NCI-H2227 treated with DMSO at 0.1 percent for 48 hours (cell line): ENCODE measurements around the gene SFRP2.
A peak's percentile ranks its signal among the peaks of the same experiment; 100 is the strongest.

Experiments
- DNase-seq: peaks from one replicate; lab custom pipeline; 2025; lab: John Stamatoyannopoulos, UW

Gene SFRP2

DNA sequence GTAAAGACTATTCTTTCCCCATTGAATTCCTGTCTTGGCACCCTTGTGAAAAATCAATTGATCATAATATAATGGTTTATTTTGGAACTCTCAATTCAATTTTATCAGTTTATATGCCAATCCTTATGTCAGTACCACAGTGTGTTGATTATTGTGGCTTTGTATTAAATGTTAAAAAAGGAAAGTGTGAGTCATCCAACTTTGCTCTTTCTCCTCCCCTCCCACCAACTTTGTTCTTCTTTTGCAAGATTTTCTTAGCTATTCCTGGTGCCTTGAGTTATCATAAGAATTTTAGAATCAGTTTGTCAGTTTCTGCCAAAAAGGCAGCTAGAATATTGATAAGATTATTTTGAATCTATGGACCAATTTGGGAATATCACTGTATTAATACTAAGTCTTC, 17.8 kb downstream of the SFRP2 start:
- no peak for DNase-seq

- DNase-seq: no peak
Observed at GRCh38 chr4:153766758-153767157, 22.1 kb downstream of the SFRP2 start.

GRCh38 chr4:153765894-153766293, 23.0 kb downstream of the SFRP2 start:
- no peak for DNase-seq

GRCh38 chr4:153764601-153765368, 24.1 kb downstream of the SFRP2 start:
- DNase-seq: no peak

GRCh38 chr4:153763404-153763803, 25.5 kb downstream of the SFRP2 start:
- DNase-seq: no peak

DNA sequence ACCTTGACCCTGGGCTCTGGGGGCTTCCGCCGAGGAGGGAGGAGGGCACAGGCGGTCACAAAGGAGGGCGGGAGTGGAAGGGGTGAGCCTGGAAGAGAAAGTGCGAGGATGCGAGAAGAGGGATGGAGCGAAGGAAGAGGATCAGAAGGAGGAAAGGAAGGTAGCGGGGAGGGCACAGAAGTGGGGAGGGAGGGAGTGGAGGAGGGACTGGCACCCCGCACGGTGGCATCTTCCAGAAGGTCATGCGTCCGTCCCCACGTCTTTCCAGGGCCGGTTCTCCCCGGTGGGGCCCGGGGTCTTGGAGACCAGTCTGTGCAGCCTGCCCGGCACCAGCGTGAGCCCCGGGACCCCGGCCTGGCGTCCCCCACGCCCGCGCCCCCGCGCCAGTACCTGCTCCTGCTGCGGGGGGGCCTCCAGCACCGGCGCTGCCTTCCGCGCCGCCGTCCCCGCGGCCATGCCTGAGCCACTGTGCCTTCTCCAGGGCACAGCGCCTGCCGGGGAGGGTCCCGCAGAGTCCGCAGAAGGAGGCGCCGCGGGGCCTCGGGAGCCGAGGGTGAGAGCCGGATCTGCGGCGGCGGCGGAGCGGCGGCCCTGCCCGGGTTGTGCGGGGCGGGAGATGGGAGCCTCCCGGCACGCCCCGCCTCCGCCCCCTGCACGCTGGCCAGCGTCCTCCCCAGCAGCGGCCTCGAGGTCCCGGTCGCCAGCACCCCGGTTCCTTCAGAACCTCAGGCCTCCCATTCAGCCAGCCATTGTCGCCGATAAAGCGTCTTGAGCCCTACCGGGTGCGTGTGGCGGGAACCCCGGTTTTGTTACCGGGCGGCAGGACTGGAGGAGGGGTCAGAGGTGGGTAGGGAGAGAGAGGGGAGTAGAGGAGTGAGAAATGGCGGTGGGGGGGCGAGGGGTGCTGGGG, 29.2 kb downstream of the SFRP2 start, which contains the start of gene RNF175:
TSS of gene RNF175 (minus strand) at position 618 of the 910 bp plus-strand sequence. CDS start at position 456, 162 bp downstream.
- no peak for DNase-seq

- no peak for DNase-seq
Observed at GRCh38 chr4:153758688-153759406, 30.0 kb downstream of the SFRP2 start.

DNA sequence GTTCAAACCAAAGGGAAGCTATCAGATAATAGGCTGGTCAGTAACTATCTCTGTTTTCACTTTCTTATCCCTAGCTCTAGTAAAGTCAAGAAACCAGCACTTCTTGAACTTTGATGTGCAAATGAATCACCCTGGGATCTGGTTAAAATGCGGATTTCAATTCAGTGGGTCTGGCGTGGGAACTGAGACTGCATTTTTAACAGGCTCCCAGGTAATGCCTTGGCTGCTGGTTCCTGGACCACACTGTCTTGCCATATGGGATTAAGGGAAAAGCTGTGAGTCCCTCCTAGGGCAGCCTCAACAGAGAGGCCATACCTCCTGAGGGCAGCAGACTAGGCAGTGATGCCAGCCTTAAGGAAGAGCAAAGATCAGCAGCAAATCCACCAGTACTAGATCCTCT, 30.7 kb downstream of the SFRP2 start:
- no peak for DNase-seq

DNA sequence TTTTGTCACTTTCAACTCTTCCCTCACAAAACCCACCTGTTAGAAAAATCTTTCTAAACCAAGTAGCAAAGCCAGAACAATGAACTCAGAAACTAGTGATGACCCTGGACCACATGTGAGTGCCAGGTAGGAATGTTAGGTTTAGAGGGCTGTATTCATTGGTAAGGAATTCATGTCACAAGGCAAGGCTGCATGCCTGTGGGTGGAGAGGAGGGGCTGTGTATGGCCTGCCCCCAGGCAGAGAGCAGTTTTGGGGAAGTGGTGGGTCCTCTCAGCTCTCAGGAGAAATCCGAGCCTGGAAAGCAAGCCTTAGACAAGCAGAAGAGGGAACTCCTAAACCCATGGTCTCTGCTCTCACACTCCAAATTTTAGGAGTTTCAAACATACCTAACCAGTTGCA, 31.5 kb downstream of the SFRP2 start:
- DNase-seq: no peak

- DNase-seq: no peak
Observed at GRCh38 chr4:153755186-153755585, 33.7 kb downstream of the SFRP2 start.

DNA sequence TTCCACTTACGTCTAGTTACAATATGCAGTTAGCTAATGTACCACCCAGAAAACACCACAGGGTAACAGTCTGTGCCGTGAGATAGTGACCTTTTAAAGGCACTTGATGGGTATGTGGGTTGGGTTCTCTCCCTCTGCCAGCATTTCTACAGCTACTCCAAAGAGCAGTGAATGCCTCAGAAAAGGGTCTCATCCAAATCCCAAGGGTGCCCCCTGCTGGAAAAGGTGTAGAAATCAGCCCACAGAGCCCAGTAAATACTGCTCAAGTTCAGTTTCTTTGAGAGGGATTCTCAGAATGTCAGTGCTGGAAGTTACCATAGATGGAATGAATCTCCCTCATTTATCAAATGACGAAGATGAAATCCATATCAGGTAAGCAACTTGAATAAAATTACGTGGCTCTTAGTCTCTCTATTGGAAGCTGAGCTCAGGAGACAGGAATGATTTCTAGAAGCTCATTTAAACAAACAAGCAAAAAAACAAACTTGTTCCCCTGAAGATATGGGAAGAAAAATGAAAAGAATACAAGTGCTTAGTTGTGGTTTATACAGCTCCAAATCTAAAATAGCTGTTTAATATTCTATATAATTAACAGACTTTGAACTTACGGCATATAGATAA, 38.6 kb downstream of the SFRP2 start:
- DNase-seq: peak; percentile 57

- DNase-seq: no peak
Observed at GRCh38 chr4:153748378-153748777, 40.5 kb downstream of the SFRP2 start.

DNA sequence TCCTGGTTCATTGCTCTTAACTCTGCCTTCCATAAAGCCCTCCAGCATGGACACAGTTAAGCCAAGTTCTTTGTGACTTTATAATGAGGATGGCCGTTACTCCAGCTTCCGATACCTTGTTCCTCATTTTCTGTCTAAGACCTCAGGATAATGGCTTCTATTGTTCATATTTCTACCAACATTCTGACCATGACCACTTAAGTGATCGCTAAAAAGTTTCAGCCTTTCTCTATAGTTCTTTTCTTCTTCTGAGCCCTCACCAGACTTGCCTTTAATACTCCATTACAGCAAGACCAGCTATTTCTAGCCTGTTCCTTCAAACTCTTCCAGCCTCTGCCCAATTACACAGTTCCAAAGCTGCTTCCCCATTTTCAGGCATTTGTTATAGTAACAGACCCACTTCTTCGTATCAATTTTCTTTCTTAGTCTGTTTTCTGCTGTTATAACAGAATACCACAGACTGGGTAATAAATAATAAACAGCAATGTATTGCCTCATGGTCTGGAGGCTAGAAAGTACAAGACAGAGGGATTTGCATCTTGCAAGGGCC, 41.4 kb downstream of the SFRP2 start:
- DNase-seq: no peak

DNA sequence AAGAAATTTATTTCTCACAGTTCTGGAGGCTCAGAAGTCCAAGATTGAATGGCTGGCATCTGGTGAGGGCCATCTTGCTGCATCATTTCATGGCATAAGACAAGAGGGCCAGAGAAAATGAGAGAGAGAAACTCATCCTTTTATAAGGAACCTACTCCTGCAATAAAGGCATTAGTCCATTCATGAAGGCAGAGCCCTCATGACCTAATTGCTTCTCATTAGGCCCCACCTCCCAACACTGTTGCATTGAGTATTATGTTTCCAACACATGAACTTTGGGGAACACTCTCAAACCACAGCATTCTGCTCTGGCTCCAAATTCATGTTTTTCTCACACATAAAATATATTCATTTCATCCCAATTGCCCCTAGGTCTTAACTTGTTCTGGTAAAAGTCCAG, 43.2 kb downstream of the SFRP2 start:
- no peak for DNase-seq

- DNase-seq: no peak
Observed at GRCh38 chr4:153741541-153741940, 47.3 kb downstream of the SFRP2 start.

DNA sequence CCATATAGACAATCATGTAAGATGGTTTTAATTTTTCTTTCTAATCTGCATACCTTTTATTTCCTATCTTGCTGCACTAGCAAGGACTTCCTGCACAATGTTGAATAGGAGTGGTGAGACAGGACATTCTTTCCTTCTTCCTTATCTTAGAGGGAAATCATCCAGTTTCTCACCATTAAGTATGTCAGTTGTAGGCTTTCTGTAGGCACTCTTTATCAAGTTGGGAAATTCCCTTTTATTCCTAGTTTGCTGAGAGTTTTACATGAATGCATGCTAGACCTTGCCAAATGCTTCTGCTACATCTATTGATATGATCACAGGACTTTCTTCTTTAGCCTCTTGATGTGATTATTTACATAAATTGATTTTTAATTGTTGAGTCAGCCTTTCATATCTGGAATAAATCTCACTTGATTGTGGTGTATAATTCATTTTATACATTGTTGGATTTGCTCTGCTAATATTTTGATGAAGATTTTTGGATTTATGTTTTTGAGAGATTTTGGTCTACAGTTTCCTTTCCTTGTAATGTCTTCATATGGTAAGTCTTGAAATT, 52.9 kb downstream of the SFRP2 start:
- no peak for DNase-seq

DNA sequence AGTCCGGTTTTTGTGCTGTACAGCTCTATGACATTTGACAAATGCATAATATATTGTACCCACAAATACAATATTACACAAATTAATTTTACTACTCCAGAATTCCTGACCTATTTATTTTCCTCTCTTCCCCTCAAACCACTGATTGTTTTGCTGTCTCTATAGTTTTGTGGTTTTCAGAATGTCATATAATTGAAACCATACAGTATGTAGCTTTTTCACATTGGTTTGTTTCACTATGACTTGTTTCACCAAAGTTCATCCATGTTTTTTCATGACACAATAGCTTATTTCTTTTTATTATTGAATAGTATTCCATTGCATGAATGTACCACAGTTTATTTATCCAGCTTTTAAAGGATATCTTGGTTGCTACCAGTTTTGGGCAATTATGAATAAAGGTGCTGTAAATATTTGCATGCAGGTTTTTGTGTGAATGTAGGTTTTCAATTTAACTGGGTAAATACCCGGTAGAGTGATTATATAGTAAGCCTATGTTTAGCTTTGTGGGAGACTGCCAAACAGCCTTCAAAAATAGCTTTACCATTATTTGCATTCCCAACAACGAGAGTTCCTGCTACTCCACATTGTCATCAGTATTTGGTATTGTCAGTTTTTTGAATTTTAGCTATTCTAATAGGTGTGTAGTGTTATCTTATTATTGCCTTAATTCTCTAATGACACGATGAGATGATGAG, 55.0 kb downstream of the SFRP2 start:
- DNase-seq: no peak

- DNase-seq: no peak
Observed at GRCh38 chr4:153731239-153731638, 57.6 kb downstream of the SFRP2 start.
